Naive thymus-derived CD4-positive, alpha-beta T cell (primary cell): ENCODE data around the gene ZNF469. TPM values are rescaled to one million over a fixed set of nuclear protein-coding genes. Genes with fewer than 3 reads are reported as not detected.
A peak's percentile ranks its signal among the peaks of the same experiment; 100 is the strongest.

Source experiments
- ATAC-seq: fragments of 150-1000 bp; cut with Tn5 transposase; 2 replicates; pipeline ENCODE4 v1.10.0; 2021; ENCODE audit warnings: mild to moderate bottlenecking, moderate library complexity
- CTCF ChIA-PET: fragments of 350-600 bp; sonication (Branson Sonifier 250); formaldehyde crosslinking; loops from one replicate; lab custom pipeline; 2021; ENCODE audit warnings: antibody characterized with exemption; lab: Charles Lee
- POLR2A ChIA-PET: fragments of 350-600 bp; sonication (Branson Sonifier 250); formaldehyde crosslinking; loops from one replicate; lab custom pipeline; 2021; ENCODE audit warnings: antibody characterized with exemption, inconsistent platforms; lab: Charles Lee
- DNase-seq, 9 donors: peaks; one replicate each; pipeline versions ENCODE4 v3.0.0 to v3.0.0-alpha.2; 2020 to 2022; ENCODE audit warnings: mixed read lengths in 1 of 9
- H3K27ac ChIP-seq: one replicate; pipeline ENCODE4 v1.7.0; 2013; ENCODE audit warnings: mild to moderate bottlenecking, low read depth, low read length, moderate library complexity
- H3K27me3 ChIP-seq, 2 donors: one replicate each; pipeline ENCODE4 v1.7.0; 2013; ENCODE audit warnings: low read length in 2 of 2, mild to moderate bottlenecking in 2 of 2, moderate library complexity in 2 of 2; ENCODE audit not compliant: control insufficient read depth in 2 of 2, insufficient read depth in 2 of 2
- H3K36me3 ChIP-seq, 3 experiments: 1 replicate in 2 of 3; 2 replicates in 1 of 3; pipeline ENCODE4 v1.7.0; 2013; ENCODE audit warnings: low read length in 3 of 3, mild to moderate bottlenecking in 3 of 3, moderate library complexity in 1 of 3; ENCODE audit not compliant: insufficient read depth in 3 of 3, control insufficient read depth in 2 of 3
- H3K4me1 ChIP-seq, 2 donors: one replicate each; pipeline ENCODE4 v1.7.0; 2013; ENCODE audit warnings: low read length in 2 of 2, mild to moderate bottlenecking in 2 of 2, moderate library complexity in 1 of 2; ENCODE audit not compliant: control insufficient read depth in 2 of 2, insufficient read depth in 2 of 2
- H3K4me3 ChIP-seq: 2 replicates; pipeline ENCODE4 v1.7.0; 2013; ENCODE audit warnings: mild to moderate bottlenecking, low read length
- H3K9me3 ChIP-seq, 3 experiments: 1 replicate in 2 of 3; 2 replicates in 1 of 3; pipeline ENCODE4 v1.7.0; 2013; ENCODE audit warnings: low read length in 3 of 3; ENCODE audit not compliant: control insufficient read depth in 2 of 3
- H3K27ac Mint-ChIP-seq, 9 donors: one replicate each; pipeline ENCODE4 v1.8.0; 2020 to 2022; ENCODE audit warnings: mixed read lengths in 9 of 9, mild to moderate bottlenecking in 8 of 9, moderate library complexity in 5 of 9, inconsistent platforms in 2 of 9
- H3K27me3 Mint-ChIP-seq, 5 donors: one replicate each; pipeline ENCODE4 v1.8.0; 2021 to 2022; ENCODE audit warnings: mixed read lengths in 5 of 5, mild to moderate bottlenecking in 1 of 5
- H3K36me3 Mint-ChIP-seq, 5 donors: one replicate each; pipeline ENCODE4 v1.8.0; 2020 to 2022; ENCODE audit warnings: mixed read lengths in 5 of 5, mild to moderate bottlenecking in 3 of 5, inconsistent platforms in 1 of 5
- H3K4me1 Mint-ChIP-seq, 7 donors: one replicate each; pipeline ENCODE4 v1.8.0; 2020 to 2022; ENCODE audit warnings: mixed read lengths in 7 of 7, mild to moderate bottlenecking in 3 of 7, inconsistent platforms in 1 of 7
- H3K4me3 Mint-ChIP-seq, 10 donors: one replicate each; pipeline ENCODE4 v1.8.0; 2020 to 2022; ENCODE audit warnings: mild to moderate bottlenecking in 10 of 10, mixed read lengths in 10 of 10, moderate library complexity in 6 of 10, inconsistent platforms in 2 of 10
- H3K9me3 Mint-ChIP-seq, 11 donors: one replicate each; pipeline ENCODE4 v1.8.0; 2020 to 2022; ENCODE audit warnings: mixed read lengths in 11 of 11, mild to moderate bottlenecking in 4 of 11, inconsistent platforms in 1 of 11, moderate library complexity in 1 of 11
- intact Hi-C, 2 donors: fragments of 100-400 bp; cut with micrococcal nuclease; formaldehyde crosslinking; loops; one replicate each; pipeline ENCODE4 v1.15.1; 2023
- polyA plus RNA-seq, 2 donors: library from polyadenylated mRNA; unstranded; fragments of 300-500 nt; fragmentation: Illumina TruSeq; gene quantifications; one replicate each; pipeline ENCODE4 v1.2.3, GENCODE V29; 2021
- total RNA-seq, 6 experiments: library from RNA in 5 of 6; stranded (reverse) in 5 of 6; gene quantifications; 1 replicate in 5 of 6; 2 replicates in 1 of 6; pipeline ENCODE4 v1.2.3 and lab custom pipeline; 2021 to 2026

ZNF469 gene
- total and polyA plus RNA-seq, 7 experiments from 2014 or later = 0.07 to 1.6 (median 1.1) TPM; not detected in 1

DNA sequence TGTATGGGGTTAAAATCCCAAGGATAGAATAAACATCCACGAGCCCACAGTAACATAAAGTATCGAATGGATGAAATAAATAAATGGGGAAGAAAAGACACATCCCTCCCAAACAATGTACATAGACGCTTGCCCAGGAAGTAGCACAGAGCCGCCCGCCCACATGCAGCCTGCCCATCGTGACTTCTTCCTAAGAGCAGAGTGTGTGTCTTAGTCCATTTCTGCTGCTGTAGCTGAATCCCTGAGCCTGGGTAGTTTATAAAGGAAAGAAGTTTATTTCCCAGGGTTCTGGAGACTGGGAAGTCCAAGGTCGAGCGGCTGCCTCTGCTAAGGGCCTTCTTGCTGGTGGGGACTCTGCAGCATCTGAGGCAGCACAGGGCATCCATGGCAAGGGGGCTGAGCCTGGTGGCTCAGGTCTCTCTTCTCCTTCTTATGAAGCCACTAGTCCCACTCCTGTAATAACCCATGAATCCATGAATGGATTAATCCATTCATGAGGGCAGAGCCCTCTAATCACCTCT, 39.4 kb upstream of the ZNF469 start:
- H3K27me3 Mint-ChIP-seq = peaks cover 0 to 3% (median 0%) of the 10 kb centered on the region in 5 donors
- intact Hi-C loops = no loop called here
- H3K4me3 Mint-ChIP-seq = no peak overlapping the region
- H3K9me3 ChIP-seq = no peaks in the 10 kb centered on the region
- peaks cover 3 to 7% (median 5%) of the 10 kb centered on the region in 7 donors for H3K4me1 Mint-ChIP-seq
- H3K9me3 Mint-ChIP-seq = peaks cover 0 to 5% (median 0%) of the 10 kb centered on the region in 11 donors
- ChIA-PET CTCF (no interaction called here), POLR2A (no interaction called here)
- no peaks in the 10 kb centered on the region for H3K27me3 ChIP-seq
- peaks cover 0 to 8% of the 10 kb centered on the region in 2 donors for H3K4me1 ChIP-seq
- ATAC-seq = no peak
- no peak overlapping the region for H3K27ac Mint-ChIP-seq
- H3K27ac ChIP-seq = no peak overlapping the region
- no peak overlapping the region for H3K4me3 ChIP-seq
- H3K36me3 ChIP-seq = no peaks in the 10 kb centered on the region
- DNase-seq = no peak
- no peaks in the 10 kb centered on the region for H3K36me3 Mint-ChIP-seq

DNA sequence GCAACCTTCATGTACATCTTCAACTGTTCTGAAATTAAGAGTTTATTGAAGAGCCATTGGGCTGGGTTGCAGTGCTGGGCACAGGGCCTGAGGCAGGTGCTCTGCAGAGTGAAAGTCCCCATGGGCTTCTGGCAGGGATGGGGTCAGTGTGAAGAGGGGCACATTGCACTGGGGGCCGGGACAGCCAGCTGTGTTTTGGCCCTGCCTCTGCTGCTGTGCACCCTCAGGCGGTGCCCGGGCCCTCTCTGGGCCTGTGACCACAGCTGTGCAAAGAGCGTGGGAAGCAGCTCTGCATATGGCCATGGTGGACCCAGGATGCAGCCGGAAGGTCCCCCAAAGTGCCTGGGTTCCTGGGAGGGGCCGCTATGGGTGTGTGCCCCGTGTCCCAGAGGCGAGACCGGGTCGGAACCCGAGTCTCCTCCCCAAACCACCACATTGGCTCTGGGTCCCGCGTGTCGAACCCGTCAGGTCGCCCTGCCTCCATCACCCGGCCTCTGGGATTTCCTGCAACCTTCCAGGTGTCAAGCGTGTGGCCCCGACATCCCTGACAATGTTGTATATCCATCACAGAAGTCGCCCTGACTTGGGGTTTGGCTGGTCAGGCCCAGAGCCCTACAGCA, 38.2 kb upstream of the ZNF469 start:
- intact Hi-C loops = no loop called here
- H3K27ac ChIP-seq = no peak overlapping the region
- CTCF ChIA-PET = no interaction called here
- no peaks in the 10 kb centered on the region for H3K36me3 ChIP-seq
- no peak for DNase-seq
- Mint-ChIP-seq H3K4me3 (no peak overlapping the region), H3K36me3 (no peaks in the 10 kb centered on the region), H3K4me1 (peaks cover 3 to 11% (median 7%) of the 10 kb centered on the region in 7 donors), H3K27me3 (no peaks in the 10 kb centered on the region), H3K9me3 (peaks cover 0 to 5% (median 0%) of the 10 kb centered on the region in 11 donors), H3K27ac (peak overlapping the region in 1 of 9 donors; percentile 85)
- H3K9me3 ChIP-seq = no peaks in the 10 kb centered on the region
- no peaks in the 10 kb centered on the region for H3K27me3 ChIP-seq
- POLR2A ChIA-PET = no interaction called here
- no peak overlapping the region for H3K4me3 ChIP-seq
- peaks cover 0 to 9% of the 10 kb centered on the region in 2 donors for H3K4me1 ChIP-seq
- ATAC-seq = no peak

DNA sequence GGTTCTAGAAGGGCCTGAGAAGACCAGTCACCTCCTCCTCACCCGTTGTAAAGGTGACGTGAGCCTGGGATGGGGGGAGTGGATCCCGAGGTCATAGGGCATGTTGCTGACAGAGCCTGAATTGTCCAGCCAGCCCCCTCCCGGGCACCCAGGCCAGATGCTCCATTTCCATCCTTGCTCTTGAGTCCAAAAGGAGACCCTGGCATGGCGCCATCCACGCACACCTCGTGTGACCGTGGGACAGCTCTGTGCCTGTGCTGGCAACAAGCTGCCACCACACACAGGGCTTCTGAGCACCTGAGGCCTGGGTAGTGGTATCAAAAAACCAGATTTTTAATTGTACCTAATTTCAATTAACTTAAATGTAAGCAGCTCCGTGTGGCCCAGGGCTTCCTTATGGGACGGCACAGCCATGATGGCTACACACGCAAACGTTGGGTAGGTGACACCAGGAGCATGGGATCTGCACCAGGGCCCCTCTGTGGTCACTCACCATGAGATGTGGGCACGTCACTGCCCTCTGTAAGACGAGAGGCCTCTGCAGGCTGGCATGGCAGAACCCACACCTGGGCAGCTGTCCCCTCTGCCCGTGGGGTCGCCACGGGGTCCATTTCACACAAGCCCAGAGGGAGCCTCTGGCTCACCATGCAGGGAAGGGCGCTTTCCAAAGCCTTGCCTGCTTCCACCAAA, 37.6 kb upstream of the ZNF469 start:
- no peak for ATAC-seq
- intact Hi-C loops = no loop called here
- no peak overlapping the region for H3K27ac Mint-ChIP-seq
- CTCF ChIA-PET = no interaction called here
- H3K4me1 ChIP-seq = peaks cover 0 to 9% of the 10 kb centered on the region in 2 donors
- H3K27me3 Mint-ChIP-seq = no peaks in the 10 kb centered on the region
- no peaks in the 10 kb centered on the region for H3K9me3 ChIP-seq
- no peaks in the 10 kb centered on the region for H3K27me3 ChIP-seq
- H3K4me3 ChIP-seq = no peak overlapping the region
- no peaks in the 10 kb centered on the region for H3K36me3 ChIP-seq
- no peaks in the 10 kb centered on the region for H3K36me3 Mint-ChIP-seq
- no peak for DNase-seq
- H3K4me1 Mint-ChIP-seq = peaks cover 3 to 14% (median 7%) of the 10 kb centered on the region in 7 donors
- H3K27ac ChIP-seq = no peak overlapping the region
- POLR2A ChIA-PET = no interaction called here
- peaks cover 0 to 7% (median 0%) of the 10 kb centered on the region in 11 donors for H3K9me3 Mint-ChIP-seq
- H3K4me3 Mint-ChIP-seq = no peak overlapping the region

DNA sequence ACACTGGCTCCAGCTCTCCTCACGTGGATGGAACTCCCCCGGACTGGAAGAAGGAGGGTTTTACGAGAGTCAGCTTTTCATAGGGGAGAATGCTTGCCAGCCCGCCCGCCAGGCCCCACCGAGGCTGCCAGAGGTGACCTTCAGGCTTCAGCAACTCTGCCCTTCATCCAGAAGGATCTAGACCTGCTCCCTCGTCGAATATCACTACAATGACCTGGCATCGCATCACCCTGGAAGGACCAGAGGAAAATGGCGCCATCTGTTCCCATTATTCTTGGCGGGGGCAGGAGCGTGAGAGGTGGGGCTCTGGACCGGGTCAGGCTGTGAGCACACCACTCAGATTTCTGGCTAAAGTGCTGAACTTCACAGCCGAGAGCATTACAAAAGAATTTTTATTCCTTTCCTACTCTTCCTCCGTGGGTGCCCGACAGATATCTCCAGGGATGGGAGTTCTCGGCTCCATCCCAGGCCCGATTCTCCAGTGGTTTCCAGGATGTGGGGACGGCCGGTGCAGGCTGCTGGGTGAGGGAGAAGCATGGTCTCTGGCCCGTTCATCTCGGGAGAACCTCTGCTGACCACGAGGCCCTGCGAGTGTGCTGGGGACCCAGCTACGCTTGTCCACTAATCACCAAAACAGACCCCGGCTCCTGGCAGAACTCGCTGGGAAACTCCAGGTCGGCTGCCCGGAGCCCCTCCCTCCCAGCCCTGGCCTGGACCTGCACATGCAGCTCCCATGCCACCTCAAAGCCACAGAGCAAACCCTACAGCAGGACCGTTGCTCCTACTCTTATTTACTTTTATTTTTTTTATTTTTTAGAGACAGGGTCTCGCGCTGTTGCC, 36.8 kb upstream of the ZNF469 start:
- intact Hi-C loops = no loop called here
- no peaks in the 10 kb centered on the region for H3K36me3 Mint-ChIP-seq
- ChIA-PET CTCF (interaction anchor here (0.6 kb wide), 1 partner anchor 879 kb away, joined by 3 read pairs; no protein-coding TSS in a partner anchor), POLR2A (no interaction called here)
- Histone ChIP-seq H3K27me3 (no peaks in the 10 kb centered on the region), H3K4me3 (no peak overlapping the region), H3K27ac (no peak overlapping the region), H3K4me1 (peaks cover 0 to 9% of the 10 kb centered on the region in 2 donors), H3K9me3 (no peaks in the 10 kb centered on the region), H3K36me3 (no peaks in the 10 kb centered on the region)
- peaks cover 0 to 7% (median 0%) of the 10 kb centered on the region in 11 donors for H3K9me3 Mint-ChIP-seq
- peaks cover 3 to 14% (median 7%) of the 10 kb centered on the region in 7 donors for H3K4me1 Mint-ChIP-seq
- DNase-seq (no peak), ATAC-seq (no peak)
- H3K4me3 Mint-ChIP-seq = no peak overlapping the region
- no peaks in the 10 kb centered on the region for H3K27me3 Mint-ChIP-seq
- no peak overlapping the region for H3K27ac Mint-ChIP-seq

DNA sequence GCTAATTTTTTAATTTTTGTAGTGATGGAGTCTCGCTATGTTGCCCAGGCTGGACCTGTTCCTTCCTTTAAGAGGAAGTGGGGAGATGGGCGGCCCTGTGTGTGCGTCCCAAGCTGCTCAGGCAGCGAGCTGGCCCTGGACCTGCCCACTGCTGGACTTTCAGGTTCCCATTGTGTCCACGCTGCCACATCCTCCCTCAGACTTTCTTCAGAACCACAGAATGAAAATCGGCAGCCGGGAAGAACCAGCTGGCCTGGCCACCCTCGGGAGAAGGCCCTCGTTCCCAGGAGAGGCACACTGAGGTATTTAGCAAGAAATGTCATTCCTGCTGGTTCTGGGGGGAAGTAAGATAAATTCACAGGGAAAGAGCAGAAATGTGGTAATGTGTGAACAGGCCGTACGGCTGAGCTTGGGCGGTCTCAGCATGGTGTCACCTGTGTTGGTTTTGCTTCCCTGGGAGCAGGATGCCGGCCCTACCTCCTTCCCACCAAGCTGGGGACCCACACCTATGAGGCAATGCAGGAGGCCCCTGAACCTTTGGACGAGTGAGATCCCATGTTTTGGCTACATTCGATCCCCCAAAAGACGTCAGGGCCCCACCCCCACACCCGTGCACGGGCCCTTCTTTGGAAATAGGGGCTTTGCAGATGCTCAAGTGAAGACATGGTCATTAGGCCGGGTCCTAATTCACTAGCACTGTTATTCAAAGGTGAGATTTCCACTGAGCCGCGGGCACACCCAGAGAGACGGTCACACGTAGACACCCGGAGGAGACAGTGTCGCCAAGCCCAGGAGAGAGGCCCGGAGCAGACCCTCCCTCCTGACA, 35.9 kb upstream of the ZNF469 start:
- H3K9me3 Mint-ChIP-seq = peaks cover 0 to 7% (median 0%) of the 10 kb centered on the region in 11 donors
- Histone ChIP-seq H3K27me3 (no peaks in the 10 kb centered on the region), H3K4me1 (peaks cover 0 to 9% of the 10 kb centered on the region in 2 donors), H3K9me3 (no peaks in the 10 kb centered on the region), H3K27ac (no peak overlapping the region), H3K4me3 (no peak overlapping the region), H3K36me3 (no peaks in the 10 kb centered on the region)
- H3K4me1 Mint-ChIP-seq = peaks cover 3 to 14% (median 7%) of the 10 kb centered on the region in 7 donors
- CTCF ChIA-PET = interaction anchor here (0.6 to 1.7 kb wide), 2 partner anchors 25 to 162 kb away, joined by 3 read pairs; no protein-coding TSS in a partner anchor
- H3K27ac Mint-ChIP-seq = peak overlapping the region in 2 of 9 donors; percentile 28 to 59
- no peak for ATAC-seq
- POLR2A ChIA-PET = no interaction called here
- H3K27me3 Mint-ChIP-seq = no peaks in the 10 kb centered on the region
- H3K4me3 Mint-ChIP-seq = peak overlapping the region in 1 of 10 donors; percentile 10
- intact Hi-C loops = no loop called here
- H3K36me3 Mint-ChIP-seq = no peaks in the 10 kb centered on the region
- DNase-seq = no peak
